HG02870 (cell line): ENCODE measurements around the gene GRM4.

Experiments
- ATAC-seq: cut with Tn5 transposase; IDR thresholded peaks from one replicate; pipeline ENCODE4 v1.9.1; 2021; ENCODE audit warnings: mild to moderate bottlenecking, moderate library complexity; ENCODE audit not compliant: unreplicated experiment

The GRM4 gene

DNA sequence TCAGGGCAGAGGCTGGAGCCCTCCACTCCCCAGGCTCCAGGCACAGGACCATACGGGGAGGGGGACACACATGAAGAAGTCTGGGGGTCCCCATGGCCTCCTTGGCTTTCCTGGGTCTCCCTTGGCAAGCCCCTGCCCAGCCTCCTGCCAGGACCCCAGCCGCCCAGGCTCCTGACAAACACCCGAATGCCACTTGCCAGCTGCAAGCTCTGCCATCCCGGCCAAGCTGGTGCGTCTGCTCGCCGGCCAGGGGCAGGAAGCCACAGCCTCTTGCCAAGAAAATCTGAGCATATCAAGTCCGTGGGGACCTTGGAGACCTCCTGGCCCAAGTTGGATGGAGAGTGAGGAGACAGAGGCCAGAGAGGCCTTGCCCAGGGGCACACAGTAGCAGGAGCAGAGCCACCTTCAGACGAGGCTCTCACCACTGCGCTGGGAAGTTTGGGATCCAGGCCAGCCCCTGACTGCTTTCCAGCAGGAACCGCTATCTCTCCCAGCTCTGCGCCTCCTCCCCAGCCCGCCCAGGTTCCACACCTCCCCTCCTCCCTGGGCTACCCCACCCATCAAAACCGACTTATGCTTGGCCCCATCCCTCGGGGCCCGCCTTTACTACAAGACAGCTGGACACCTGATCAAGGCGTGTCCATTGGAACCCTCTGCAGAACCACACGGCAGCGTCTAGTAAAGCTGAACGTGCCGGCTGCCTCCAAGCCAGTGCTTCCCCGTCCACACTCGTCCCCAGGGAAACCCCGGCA lies 80.2 kb downstream of the GRM4 start:
- no peak for ATAC-seq

GRCh38 chr6:34064675-34065074 lies 81.2 kb downstream of the GRM4 start:
- ATAC-seq: no peak

DNA sequence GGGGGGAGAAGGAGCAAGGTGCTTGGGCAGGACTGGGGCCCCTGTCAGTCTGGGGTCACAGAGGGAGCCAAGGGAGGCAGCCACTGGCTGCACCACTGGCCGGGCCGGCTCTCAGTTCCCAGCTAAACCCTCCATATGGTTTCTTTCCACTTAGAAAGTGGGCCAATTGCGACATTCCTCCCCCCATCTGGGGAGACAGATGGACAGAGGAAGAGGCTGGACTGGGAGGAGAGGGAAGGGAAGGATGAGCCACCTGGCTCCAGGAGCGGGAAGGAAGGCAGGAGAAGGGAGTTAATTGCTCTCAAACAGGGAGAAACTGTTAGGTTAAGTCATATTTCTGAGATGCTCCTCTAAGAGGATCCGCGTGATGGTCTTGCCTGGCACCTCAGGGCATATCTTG lies 82.2 kb downstream of the GRM4 start:
- no peak for ATAC-seq

- no peak for ATAC-seq
Observed at GRCh38 chr6:34062815-34063214, 83.1 kb downstream of the GRM4 start.

DNA sequence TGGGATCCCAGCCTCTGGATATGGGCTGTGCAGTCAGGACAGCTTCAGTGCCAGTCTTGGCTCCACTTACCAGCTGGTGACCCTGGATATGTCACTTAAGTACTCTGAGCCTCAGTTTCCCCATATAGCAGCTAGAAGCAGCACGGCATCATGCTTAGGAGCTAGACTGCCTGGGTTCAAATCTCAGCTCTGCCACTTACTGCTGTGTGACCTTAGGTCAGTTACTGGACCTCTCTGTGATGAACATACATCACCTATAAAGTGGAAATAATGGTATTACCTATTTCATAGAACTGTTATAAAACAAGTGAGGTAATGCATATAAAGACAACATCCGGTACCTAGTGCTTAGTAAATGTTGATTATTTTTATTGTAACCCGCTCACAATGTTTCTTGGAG lies 83.7 kb downstream of the GRM4 start:
- no peak for ATAC-seq

DNA sequence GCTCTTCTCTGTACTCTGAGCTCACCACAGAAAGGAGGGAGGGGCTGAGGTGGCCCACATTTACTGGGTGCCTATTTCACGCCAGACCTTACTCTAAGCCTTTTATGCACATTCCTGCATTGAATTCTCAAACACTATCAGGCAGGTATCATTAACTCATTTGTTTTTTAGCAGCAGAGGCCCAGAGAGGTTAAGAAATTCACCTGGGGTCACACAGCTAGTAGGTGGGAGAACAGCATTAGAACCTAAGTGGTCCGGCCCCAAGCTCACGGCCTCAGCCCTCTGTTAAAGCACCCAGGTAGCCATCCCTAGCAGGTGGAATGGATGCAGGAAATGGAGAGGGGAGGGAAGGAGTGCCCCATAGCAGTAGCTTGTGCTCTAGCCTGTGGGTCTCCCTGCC lies 84.5 kb downstream of the GRM4 start:
- ATAC-seq: no peak

GRCh38 chr6:34059914-34060313 lies 86.0 kb downstream of the GRM4 start:
- ATAC-seq: no peak

DNA sequence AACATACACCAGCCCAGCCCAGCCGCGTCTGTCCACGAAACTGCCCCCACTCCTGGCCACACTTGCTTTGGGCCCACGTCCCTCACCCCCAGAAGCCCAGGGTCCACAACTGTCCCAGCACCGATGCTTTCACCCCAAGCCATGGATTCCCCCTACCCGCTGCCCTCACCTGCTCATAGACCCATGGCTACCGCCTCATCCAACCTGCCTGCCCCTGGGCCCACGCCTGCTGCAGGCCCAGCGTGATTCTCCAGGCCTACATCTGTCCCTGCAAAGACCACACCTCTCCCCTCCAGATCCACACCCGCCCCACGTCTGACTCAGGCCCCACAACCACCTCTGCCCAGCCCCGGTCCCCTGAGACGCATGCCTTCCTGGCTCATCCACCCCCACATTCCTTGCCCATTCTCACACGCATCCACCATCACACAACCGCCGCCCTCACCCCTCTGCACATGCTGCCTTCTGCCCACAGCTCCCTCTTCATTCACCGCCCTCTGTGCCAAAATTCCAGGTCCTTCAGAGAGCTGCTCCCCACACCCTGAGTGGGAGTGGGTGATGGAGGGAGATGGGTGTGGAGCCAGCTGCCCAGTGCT lies 86.7 kb downstream of the GRM4 start:
- no peak for ATAC-seq

DNA sequence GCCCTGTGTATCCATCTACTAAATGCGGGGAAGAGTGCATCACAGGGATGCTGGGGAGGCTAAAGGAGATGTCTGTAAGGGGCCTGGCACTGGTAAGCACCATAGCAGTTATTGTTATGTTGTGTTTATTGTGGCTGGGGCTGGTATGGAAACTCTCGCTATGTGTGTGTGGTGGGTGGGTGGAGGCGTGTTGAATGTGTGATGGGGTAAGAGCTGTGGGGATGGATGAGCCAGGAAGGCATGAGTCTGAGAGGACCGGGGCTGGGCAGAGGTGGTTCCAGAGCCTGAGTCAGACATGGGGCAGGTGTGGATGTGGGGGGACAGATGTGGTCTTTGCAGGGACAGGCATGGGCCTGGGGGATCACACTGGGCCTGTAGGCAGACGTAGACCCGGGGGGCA lies 88.1 kb downstream of the GRM4 start:
- ATAC-seq: no peak

DNA sequence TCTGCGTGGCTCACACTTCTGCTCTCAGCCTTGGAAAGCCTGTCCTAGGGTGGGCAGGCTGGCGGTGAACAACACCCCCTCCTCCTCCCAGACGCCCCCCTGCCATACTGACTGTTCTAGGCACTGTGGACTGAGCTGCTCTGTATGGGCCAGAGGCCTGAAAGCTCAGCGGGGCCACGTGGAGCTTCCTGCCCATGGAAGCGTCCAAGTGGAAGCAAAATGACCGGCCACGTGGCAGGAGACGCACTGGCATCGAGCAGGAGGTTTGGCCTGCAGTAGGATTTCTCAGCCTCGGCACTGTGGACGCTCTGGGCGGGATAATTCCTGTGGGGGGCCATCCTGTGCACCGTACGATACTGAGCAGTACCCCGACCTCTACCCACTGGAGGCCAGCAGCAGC lies 88.7 kb downstream of the GRM4 start:
- ATAC-seq: no peak

- no peak for ATAC-seq
Observed at GRCh38 chr6:34056305-34057108, 89.4 kb downstream of the GRM4 start.

DNA sequence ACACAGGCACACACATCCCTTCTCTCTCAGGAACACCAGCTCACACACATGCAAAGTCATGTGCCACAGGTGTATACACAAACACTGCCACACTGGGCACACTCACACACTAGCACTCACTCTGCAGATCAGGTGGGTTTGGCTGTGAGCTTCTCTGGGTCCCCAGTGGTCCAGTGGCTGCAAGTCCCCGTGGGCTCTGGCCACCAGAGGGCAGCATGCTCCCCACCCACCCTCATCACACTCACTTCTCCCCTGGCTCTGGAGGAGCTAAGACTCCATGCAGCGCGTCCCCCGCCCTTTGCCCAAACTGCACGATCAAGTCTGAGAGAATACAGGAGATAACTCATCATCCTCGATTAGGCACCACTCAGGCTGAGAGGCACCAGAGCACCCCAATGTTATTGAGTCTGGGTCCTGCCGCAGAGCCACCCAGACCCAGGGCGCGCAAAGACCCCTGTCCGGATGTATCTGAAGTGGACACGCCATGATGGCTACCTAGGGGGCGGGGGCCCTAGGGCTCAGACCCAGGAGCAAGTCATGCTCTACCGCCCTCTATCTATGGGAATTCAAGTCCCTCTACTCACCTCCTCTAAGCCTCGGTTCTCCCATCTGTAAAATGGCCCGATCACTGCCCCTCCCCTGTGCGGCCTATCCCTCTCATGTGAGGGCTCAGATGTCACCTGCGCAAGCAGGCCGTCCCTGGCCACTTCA lies 90.5 kb downstream of the GRM4 start:
- no peak for ATAC-seq

DNA sequence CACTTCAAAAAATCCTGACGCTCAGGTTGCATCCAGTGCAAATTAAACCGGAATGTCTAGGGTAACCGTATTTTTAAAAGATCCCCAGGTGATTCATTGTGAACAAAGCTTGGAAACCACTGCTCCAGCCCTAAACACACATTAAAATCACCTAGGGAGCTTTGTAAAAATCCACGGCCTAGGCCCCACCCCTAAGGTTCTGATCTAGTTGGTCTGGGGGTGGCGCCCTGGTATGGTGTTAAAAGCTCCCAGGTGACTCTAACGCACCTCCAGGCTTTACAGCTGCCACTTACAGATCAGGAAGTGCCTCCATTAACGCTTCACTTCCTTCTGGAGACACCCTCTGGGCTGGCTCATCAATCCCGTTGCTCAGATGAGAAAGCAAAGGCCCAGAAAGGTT lies 92.2 kb downstream of the GRM4 start:
- ATAC-seq: no peak

DNA sequence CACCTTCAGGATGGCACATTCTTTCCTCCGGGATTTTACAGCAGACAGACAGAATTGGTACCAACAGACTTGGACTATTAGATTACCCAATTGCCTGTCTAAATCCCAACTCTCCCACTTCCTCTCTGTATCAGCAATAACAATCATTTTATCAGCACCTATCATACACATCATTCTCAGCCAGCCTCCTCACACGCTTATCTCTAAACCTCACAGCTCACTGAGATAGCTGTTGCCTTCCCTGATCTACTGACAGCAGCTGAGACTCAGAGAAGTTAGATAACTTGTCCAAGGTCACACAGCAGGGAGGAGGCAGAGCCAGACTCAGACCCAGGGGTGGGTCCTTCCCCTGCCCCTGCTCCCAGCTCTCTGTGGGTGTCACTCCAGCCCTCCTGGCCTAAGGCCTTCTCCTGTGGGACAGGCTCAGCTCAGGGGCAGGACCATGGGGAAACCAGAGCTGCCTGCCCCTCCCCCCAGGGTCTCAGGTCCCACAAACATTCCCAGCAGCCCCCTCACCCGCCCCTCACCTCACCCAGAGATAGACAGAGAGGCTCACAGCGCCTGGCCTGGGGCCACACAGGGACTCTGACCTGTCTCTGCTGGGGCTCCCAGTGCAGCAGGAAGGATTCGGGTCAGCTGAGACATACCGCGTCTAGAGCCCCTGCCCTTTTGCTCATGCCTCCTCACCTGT lies 92.8 kb downstream of the GRM4 start:
- ATAC-seq: no peak

- no peak for ATAC-seq
Observed at GRCh38 chr6:34052071-34052825, 93.6 kb downstream of the GRM4 start.

GRCh38 chr6:34051331-34051919 lies 94.5 kb downstream of the GRM4 start:
- ATAC-seq: no peak

GRCh38 chr6:34050691-34051090 lies 95.2 kb downstream of the GRM4 start:
- no peak for ATAC-seq

DNA sequence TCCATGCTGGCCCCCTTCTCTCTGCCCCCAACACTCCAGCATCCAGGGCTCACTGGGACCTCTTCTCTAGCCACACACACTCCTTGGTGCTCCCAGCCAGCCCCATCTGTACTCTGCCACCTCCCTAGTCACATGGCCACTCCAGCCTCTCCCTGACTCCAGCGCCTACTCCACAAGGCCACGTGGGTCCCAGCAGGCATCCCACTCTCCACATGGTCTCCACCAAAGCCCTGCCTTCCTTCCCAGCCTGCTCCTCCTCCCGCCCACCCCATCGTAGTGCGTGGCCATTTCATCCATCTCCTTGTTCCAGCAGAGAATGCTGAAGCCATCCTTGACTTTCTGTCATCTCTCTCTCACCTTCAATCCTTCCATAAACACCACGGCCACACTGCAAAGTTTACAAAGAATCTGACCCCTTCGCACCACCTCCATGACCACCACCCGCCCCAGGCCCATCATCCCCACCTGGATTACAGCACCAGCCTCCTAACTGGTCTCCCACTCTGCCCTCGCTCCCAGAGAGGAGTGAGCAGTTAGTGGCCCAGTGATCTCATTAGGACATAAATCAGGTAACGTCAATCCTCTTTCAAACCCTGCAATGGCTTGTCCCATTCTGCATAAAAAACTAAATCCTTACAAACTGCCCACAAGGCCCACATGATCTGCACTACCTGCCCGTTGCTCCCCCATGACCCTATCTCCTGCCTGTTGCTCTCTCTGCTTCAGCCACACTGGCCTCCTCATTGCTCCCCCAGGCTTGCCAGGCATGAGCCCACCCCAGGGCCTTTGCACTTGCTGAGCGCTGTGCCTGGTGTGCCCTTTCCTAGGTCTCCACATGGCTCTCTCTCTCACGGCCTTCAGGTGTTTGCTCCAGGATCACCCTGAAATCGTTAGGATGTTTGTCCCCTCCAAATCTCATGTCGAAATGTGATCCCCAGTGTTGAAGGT lies 96.2 kb downstream of the GRM4 start:
- ATAC-seq: no peak
